GM23338 (cell line): Measurements from ENCODE around the gene MYLK2. TPM values are rescaled to one million over a fixed set of nuclear protein-coding genes. Genes with fewer than 3 reads are reported as not detected.

Experiments used
- ATAC-seq: fragments of 200-7000 bp; cut with Tn5 transposase; 3 replicates; pipeline ENCODE4 v1.9.1; 2020
- DNase-seq: peaks from one replicate; pipeline ENCODE4 v3.0.0-alpha.2; 2015; ENCODE audit warnings: low spot score
- H2AFZ ChIP-seq: fragments of 200-600 bp; sonication (generic); 2 replicates; pipeline ENCODE4 v1.8.0; 2016; ENCODE audit warnings: antibody characterized with exemption, mild to moderate bottlenecking, moderate library complexity
- H3F3A ChIP-seq: fragments of 200-600 bp; sonication (generic); replicated peaks from 2 replicates; pipeline ENCODE4 v1.8.0; 2017; ENCODE audit warnings: antibody characterized with exemption, mixed run types, low read depth
- H3K27ac ChIP-seq: fragments of 200-600 bp; sonication (generic); 2 replicates; pipeline ENCODE4 v1.6.1; 2016; ENCODE audit warnings: low read depth
- H3K27me3 ChIP-seq: fragments of 200-600 bp; sonication (generic); 2 replicates; pipeline ENCODE4 v1.8.0; 2016; ENCODE audit warnings: mild to moderate bottlenecking, mixed run types, moderate library complexity; ENCODE audit not compliant: insufficient read depth
- H3K36me3 ChIP-seq: fragments of 200-600 bp; sonication (generic); 2 replicates; pipeline ENCODE4 v1.8.0; 2016; ENCODE audit warnings: mild to moderate bottlenecking; ENCODE audit not compliant: insufficient read depth
- H3K4me1 ChIP-seq: fragments of 200-600 bp; sonication (generic); 2 replicates; pipeline ENCODE4 v1.8.0; 2016; ENCODE audit warnings: mild to moderate bottlenecking, moderate library complexity; ENCODE audit not compliant: insufficient read depth
- H3K4me2 ChIP-seq: fragments of 200-600 bp; sonication (generic); 2 replicates; pipeline ENCODE4 v1.7.1; 2017; ENCODE audit warnings: mixed run types
- H3K4me3 ChIP-seq: fragments of 200-600 bp; sonication (generic); 2 replicates; pipeline ENCODE4 v1.6.1; 2016; ENCODE audit warnings: mixed run types
- H3K79me2 ChIP-seq: fragments of 200-600 bp; sonication (generic); replicated peaks from 2 replicates; pipeline ENCODE4 v1.8.0; 2017; ENCODE audit warnings: mild to moderate bottlenecking; ENCODE audit not compliant: insufficient read depth
- H3K9me2 ChIP-seq: fragments of 200-600 bp; sonication (generic); 2 replicates; pipeline ENCODE4 v1.8.0; 2017; ENCODE audit not compliant: insufficient read depth
- H4K20me1 ChIP-seq: fragments of 200-600 bp; sonication (generic); replicated peaks from 2 replicates; pipeline ENCODE4 v1.8.0; 2017; ENCODE audit warnings: mild to moderate bottlenecking; ENCODE audit not compliant: insufficient read depth
- H3K27ac Mint-ChIP-seq: 2 replicates; pipeline ENCODE4 v1.8.0; 2020; ENCODE audit warnings: inconsistent platforms, mild to moderate bottlenecking, moderate library complexity, mixed read lengths
- H3K27me3 Mint-ChIP-seq: 3 replicates; pipeline ENCODE4 v1.8.0; 2022; ENCODE audit warnings: low read depth, mild to moderate bottlenecking, moderate library complexity, mixed read lengths, inconsistent platforms; ENCODE audit not compliant: insufficient read depth, poor library complexity
- H3K36me3 Mint-ChIP-seq: 3 replicates; pipeline ENCODE4 v1.8.0; 2021; ENCODE audit warnings: low read depth, mild to moderate bottlenecking, inconsistent platforms, moderate library complexity, mixed read lengths
- H3K4me1 Mint-ChIP-seq: 3 replicates; pipeline ENCODE4 v1.8.0; 2020; ENCODE audit warnings: mild to moderate bottlenecking, inconsistent platforms, mixed read lengths
- H3K4me3 Mint-ChIP-seq: 3 replicates; pipeline ENCODE4 v1.8.0; 2021; ENCODE audit warnings: moderate library complexity, mild to moderate bottlenecking, inconsistent platforms, mixed read lengths
- H3K9me3 Mint-ChIP-seq: 3 replicates; pipeline ENCODE4 v1.8.0; 2020; ENCODE audit warnings: moderate library complexity, mild to moderate bottlenecking, inconsistent platforms, mixed read lengths
- CREB1 ChIP-seq: fragments of 250-450 bp; sonication (Bioruptor Pico); IDR thresholded peaks from 2 replicates; pipeline ENCODE4 v1.5.0; 2020; ENCODE audit warnings: low read depth, mild to moderate bottlenecking, moderate library complexity
- EZH2 ChIP-seq: fragments of 200-600 bp; sonication (generic); IDR thresholded peaks from one replicate; pipeline ENCODE4 v1.8.0; 2017; ENCODE audit warnings: antibody characterized with exemption, mild to moderate bottlenecking, low read depth; ENCODE audit not compliant: unreplicated experiment
- EZH2phosphoT487 ChIP-seq: fragments of 200-600 bp; sonication (generic); IDR thresholded peaks from one replicate; pipeline ENCODE4 v1.8.1; 2018; ENCODE audit warnings: antibody characterized with exemption; ENCODE audit not compliant: unreplicated experiment
- JUNB ChIP-seq: IDR thresholded peaks from one replicate; pipeline ENCODE4 v1.6.1; 2016; ENCODE audit warnings: antibody characterized with exemption; ENCODE audit not compliant: unreplicated experiment
- NANOG ChIP-seq: IDR thresholded peaks from 2 replicates; pipeline ENCODE4 v1.6.1; 2016; ENCODE audit warnings: antibody characterized with exemption, borderline replicate concordance
- POLR2AphosphoS5 ChIP-seq: IDR thresholded peaks from 2 replicates; pipeline ENCODE4 v1.6.1; 2016; ENCODE audit warnings: antibody characterized with exemption, low read depth
- STAT1 ChIP-seq: IDR thresholded peaks from one replicate; pipeline ENCODE4 v1.6.1; 2016; ENCODE audit warnings: antibody characterized with exemption; ENCODE audit not compliant: unreplicated experiment
- ZNF114 ChIP-seq: fragments of 250-450 bp; sonication (Bioruptor Pico); IDR thresholded peaks from 2 replicates; pipeline ENCODE4 v1.5.0; 2020; ENCODE audit warnings: mild to moderate bottlenecking, moderate library complexity
- ZNF331 ChIP-seq: fragments of 250-450 bp; sonication (Bioruptor Pico); IDR thresholded peaks from 2 replicates; pipeline ENCODE4 v1.5.0; 2020; ENCODE audit warnings: low read depth, mild to moderate bottlenecking, moderate library complexity
- polyA plus RNA-seq: library from polyadenylated mRNA; unstranded; fragments of >200 nt; fragmentation: Nextera tagmentation; extraction: Ambion mirVana; gene quantifications from 2 replicates; pipeline ENCODE4 v1.2.1, GENCODE V29; 2016
- total RNA-seq: library from RNA; depleted of rRNA; stranded (reverse); fragments of >200 nt; shearing (Covaris generic); gene quantifications from 2 replicates; pipeline ENCODE4 v1.2.3, GENCODE V29; 2014
- TF ChIP-seq, protein P1 (sequence below): IDR thresholded peaks from one replicate; pipeline ENCODE4 v1.6.1; 2018; ENCODE audit warnings: antibody characterized with exemption; ENCODE audit not compliant: unreplicated experiment
- TF ChIP-seq, protein P2 (sequence below), 2 experiments: fragments of 200-600 bp in 1 of 2; sonication (generic) in 1 of 2; conservative IDR thresholded peaks; 2 replicates each; pipeline versions ENCODE4 v1.5.1 to v1.6.1; 2016 to 2017; ENCODE audit warnings: antibody characterized with exemption in 2 of 2, low read depth in 2 of 2, mild to moderate bottlenecking in 2 of 2, moderate library complexity in 1 of 2
- TF ChIP-seq, protein P3 (sequence below): IDR thresholded peaks from 2 replicates; pipeline ENCODE4 v1.6.1; 2016; ENCODE audit warnings: antibody characterized with exemption
- TF ChIP-seq, protein P4 (sequence below): fragments of 250-450 bp; sonication (Bioruptor Pico); IDR thresholded peaks from 2 replicates; pipeline ENCODE4 v1.5.0; 2020; ENCODE audit warnings: mild to moderate bottlenecking, moderate library complexity

Gene MYLK2
- total and polyA plus RNA-seq, 2 experiments from 2014 or later = 0.21 to 0.28 TPM

DNA sequence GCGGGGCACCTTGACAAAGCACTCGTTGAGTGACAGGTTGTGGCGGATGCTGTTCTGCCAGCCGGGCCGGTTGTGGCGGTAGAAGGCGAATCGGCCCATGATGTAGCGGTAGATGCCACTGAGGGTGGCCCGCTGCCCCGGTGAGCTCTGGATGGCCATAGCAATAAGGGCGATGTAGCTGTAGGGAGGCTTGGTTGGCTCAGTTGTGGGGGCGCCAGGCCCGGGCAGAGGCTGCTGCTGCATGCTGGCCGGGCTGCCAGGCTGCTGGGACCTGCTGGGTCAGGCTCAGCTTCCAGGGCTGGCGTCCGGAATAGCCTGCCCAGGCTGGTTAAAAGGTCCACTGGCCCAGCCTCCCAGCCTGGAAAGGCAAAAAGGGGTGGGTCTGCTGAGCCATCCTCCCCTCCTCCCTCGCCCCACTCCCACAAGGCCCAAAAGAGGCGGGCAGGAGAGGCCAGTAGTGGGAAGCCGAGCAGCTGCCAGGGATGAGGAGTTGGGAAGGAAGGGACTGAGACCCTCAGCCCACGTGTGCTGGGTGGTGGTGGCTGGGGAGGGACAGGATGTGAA, 26.2 kb downstream of the MYLK2 start, which contains the start of gene FOXS1:
Gene FOXS1 (minus strand): TSS at position 305 of the 564 bp plus-strand sequence. CDS start 62 bp downstream, at position 243.
- Histone ChIP-seq H3K4me2 (no peak within 1 kb of the TSS), H2AFZ (peak within 1 kb of the TSS; percentile 95), H3K27ac (no peak within 1 kb of the TSS), H3K9me2 (0 out of 2 replicates have a peak, but pooled peaks cover 5% of the 10 kb centered on the region), H3K4me3 (no peak within 1 kb of the TSS), H3K27me3 (peaks cover 34% of the 10 kb centered on the region), H3F3A (peaks cover 2% of the 10 kb centered on the region; the same call in 1 of the 2 replicates), H3K4me1 (peaks cover 27% of the 10 kb centered on the region), H4K20me1 (no peaks in the 10 kb centered on the region), H3K36me3 (no peaks in the 10 kb centered on the region), H3K79me2 (no peaks in the 10 kb centered on the region)
- H3K36me3 Mint-ChIP-seq = no peaks in the 10 kb centered on the region
- TF ChIP-seq, protein P1, sequence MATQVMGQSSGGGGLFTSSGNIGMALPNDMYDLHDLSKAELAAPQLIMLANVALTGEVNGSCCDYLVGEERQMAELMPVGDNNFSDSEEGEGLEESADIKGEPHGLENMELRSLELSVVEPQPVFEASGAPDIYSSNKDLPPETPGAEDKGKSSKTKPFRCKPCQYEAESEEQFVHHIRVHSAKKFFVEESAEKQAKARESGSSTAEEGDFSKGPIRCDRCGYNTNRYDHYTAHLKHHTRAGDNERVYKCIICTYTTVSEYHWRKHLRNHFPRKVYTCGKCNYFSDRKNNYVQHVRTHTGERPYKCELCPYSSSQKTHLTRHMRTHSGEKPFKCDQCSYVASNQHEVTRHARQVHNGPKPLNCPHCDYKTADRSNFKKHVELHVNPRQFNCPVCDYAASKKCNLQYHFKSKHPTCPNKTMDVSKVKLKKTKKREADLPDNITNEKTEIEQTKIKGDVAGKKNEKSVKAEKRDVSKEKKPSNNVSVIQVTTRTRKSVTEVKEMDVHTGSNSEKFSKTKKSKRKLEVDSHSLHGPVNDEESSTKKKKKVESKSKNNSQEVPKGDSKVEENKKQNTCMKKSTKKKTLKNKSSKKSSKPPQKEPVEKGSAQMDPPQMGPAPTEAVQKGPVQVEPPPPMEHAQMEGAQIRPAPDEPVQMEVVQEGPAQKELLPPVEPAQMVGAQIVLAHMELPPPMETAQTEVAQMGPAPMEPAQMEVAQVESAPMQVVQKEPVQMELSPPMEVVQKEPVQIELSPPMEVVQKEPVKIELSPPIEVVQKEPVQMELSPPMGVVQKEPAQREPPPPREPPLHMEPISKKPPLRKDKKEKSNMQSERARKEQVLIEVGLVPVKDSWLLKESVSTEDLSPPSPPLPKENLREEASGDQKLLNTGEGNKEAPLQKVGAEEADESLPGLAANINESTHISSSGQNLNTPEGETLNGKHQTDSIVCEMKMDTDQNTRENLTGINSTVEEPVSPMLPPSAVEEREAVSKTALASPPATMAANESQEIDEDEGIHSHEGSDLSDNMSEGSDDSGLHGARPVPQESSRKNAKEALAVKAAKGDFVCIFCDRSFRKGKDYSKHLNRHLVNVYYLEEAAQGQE = no peak
- TF ChIP-seq ZNF114 (CRISPR knock-in tag) (no peak), POLR2AphosphoS5 (no peak), EZH2phosphoT487 (no peak), ZNF331 (CRISPR knock-in tag) (no peak), JUNB (no peak), STAT1 (no peak), CREB1 (CRISPR knock-in tag) (no peak), NANOG (no peak), EZH2 (no peak)
- TF ChIP-seq, protein P2, sequence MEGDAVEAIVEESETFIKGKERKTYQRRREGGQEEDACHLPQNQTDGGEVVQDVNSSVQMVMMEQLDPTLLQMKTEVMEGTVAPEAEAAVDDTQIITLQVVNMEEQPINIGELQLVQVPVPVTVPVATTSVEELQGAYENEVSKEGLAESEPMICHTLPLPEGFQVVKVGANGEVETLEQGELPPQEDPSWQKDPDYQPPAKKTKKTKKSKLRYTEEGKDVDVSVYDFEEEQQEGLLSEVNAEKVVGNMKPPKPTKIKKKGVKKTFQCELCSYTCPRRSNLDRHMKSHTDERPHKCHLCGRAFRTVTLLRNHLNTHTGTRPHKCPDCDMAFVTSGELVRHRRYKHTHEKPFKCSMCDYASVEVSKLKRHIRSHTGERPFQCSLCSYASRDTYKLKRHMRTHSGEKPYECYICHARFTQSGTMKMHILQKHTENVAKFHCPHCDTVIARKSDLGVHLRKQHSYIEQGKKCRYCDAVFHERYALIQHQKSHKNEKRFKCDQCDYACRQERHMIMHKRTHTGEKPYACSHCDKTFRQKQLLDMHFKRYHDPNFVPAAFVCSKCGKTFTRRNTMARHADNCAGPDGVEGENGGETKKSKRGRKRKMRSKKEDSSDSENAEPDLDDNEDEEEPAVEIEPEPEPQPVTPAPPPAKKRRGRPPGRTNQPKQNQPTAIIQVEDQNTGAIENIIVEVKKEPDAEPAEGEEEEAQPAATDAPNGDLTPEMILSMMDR (conservative IDR thresholded peaks at IDR 0.05; ENCODE audit: low read depth in 2 of 2) = no peak
- TF ChIP-seq, protein P3, sequence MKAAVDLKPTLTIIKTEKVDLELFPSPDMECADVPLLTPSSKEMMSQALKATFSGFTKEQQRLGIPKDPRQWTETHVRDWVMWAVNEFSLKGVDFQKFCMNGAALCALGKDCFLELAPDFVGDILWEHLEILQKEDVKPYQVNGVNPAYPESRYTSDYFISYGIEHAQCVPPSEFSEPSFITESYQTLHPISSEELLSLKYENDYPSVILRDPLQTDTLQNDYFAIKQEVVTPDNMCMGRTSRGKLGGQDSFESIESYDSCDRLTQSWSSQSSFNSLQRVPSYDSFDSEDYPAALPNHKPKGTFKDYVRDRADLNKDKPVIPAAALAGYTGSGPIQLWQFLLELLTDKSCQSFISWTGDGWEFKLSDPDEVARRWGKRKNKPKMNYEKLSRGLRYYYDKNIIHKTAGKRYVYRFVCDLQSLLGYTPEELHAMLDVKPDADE = no peak
- TF ChIP-seq, protein P4, sequence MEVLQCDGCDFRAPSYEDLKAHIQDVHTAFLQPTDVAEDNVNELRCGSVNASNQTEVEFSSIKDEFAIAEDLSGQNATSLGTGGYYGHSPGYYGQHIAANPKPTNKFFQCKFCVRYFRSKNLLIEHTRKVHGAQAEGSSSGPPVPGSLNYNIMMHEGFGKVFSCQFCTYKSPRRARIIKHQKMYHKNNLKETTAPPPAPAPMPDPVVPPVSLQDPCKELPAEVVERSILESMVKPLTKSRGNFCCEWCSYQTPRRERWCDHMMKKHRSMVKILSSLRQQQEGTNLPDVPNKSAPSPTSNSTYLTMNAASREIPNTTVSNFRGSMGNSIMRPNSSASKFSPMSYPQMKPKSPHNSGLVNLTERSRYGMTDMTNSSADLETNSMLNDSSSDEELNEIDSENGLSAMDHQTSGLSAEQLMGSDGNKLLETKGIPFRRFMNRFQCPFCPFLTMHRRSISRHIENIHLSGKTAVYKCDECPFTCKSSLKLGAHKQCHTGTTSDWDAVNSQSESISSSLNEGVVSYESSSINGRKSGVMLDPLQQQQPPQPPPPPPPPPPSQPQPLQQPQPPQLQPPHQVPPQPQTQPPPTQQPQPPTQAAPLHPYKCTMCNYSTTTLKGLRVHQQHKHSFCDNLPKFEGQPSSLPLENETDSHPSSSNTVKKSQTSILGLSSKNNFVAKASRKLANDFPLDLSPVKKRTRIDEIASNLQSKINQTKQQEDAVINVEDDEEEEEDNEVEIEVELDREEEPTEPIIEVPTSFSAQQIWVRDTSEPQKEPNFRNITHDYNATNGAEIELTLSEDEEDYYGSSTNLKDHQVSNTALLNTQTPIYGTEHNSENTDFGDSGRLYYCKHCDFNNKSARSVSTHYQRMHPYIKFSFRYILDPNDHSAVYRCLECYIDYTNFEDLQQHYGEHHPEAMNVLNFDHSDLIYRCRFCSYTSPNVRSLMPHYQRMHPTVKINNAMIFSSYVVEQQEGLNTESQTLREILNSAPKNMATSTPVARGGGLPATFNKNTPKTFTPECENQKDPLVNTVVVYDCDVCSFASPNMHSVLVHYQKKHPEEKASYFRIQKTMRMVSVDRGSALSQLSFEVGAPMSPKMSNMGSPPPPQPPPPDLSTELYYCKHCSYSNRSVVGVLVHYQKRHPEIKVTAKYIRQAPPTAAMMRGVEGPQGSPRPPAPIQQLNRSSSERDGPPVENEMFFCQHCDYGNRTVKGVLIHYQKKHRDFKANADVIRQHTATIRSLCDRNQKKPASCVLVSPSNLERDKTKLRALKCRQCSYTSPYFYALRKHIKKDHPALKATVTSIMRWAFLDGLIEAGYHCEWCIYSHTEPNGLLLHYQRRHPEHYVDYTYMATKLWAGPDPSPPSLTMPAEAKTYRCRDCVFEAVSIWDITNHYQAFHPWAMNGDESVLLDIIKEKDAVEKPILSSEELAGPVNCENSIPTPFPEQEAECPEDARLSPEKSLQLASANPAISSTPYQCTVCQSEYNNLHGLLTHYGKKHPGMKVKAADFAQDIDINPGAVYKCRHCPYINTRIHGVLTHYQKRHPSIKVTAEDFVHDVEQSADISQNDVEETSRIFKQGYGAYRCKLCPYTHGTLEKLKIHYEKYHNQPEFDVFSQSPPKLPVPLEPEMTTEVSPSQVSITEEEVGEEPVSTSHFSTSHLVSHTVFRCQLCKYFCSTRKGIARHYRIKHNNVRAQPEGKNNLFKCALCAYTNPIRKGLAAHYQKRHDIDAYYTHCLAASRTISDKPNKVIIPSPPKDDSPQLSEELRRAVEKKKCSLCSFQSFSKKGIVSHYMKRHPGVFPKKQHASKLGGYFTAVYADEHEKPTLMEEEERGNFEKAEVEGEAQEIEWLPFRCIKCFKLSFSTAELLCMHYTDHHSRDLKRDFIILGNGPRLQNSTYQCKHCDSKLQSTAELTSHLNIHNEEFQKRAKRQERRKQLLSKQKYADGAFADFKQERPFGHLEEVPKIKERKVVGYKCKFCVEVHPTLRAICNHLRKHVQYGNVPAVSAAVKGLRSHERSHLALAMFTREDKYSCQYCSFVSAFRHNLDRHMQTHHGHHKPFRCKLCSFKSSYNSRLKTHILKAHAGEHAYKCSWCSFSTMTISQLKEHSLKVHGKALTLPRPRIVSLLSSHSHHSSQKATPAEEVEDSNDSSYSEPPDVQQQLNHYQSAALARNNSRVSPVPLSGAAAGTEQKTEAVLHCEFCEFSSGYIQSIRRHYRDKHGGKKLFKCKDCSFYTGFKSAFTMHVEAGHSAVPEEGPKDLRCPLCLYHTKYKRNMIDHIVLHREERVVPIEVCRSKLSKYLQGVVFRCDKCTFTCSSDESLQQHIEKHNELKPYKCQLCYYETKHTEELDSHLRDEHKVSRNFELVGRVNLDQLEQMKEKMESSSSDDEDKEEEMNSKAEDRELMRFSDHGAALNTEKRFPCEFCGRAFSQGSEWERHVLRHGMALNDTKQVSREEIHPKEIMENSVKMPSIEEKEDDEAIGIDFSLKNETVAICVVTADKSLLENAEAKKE (CRISPR knock-in tag) = no peak
- DNase-seq (peak; percentile 60), ATAC-seq (peak; percentile 31)
- no peak within 1 kb of the TSS for H3K27ac Mint-ChIP-seq
- H3K9me3 Mint-ChIP-seq = peaks cover 27% of the 10 kb centered on the region
- H3K4me3 Mint-ChIP-seq = no peak within 1 kb of the TSS
- peaks cover 15% of the 10 kb centered on the region for H3K27me3 Mint-ChIP-seq
- H3K4me1 Mint-ChIP-seq = peaks cover 24% of the 10 kb centered on the region
